Gastroesophageal sphincter (tissue), 3 donors: Measurements from ENCODE around the gene CCDC170.

Experiments used
- CTCF ChIP-seq, 4 experiments: fragments of 200-600 bp in 2 of 4; fragments of 450-650 bp in 2 of 4; sonication (generic) in 1 of 4; IDR thresholded peaks; one replicate each; pipeline ENCODE4 v1.5.1; 2017 to 2019; ENCODE audit warnings: antibody characterized with exemption in 4 of 4, mild to moderate bottlenecking in 2 of 4, moderate library complexity in 2 of 4
- POLR2A ChIP-seq, 2 donors: fragments of 450-650 bp; IDR thresholded peaks; one replicate each; pipeline ENCODE4 v1.6.1; 2017; ENCODE audit warnings: antibody characterized with exemption in 2 of 2, mild to moderate bottlenecking in 2 of 2, moderate library complexity in 1 of 2

GRCh38 chr6:151553416-151554165, 59.8 kb downstream of the CCDC170 start:
- no peak for TF ChIP-seq CTCF (IDR thresholded peaks at IDR 0.05)
- no peak for TF ChIP-seq POLR2A (IDR thresholded peaks at IDR 0.05)
